ENCODE measurements around the gene CFAP221.

GRCh38 chr2:119536211-119536610, 8.0 kb upstream of the CFAP221 start:
- TF ChIP-seq ZNF274 (IDR thresholded peaks at IDR 0.05; ENCODE audit: low read depth, low read length) (no peak), YY1 (IDR thresholded peaks at IDR 0.05; ENCODE audit: insufficient read depth, insufficient read length) (no peak), SUZ12 (IDR thresholded peaks at IDR 0.05; ENCODE audit: extremely low read depth, insufficient read depth, insufficient read length) (no peak)

All from NT2/D1 (cell line).